HG02981 (cell line): ENCODE measurements around the gene VPS26A.

Source experiments
- ATAC-seq: cut with Tn5 transposase; IDR thresholded peaks from one replicate; pipeline ENCODE4 v1.9.1; 2021; ENCODE audit warnings: mild to moderate bottlenecking, moderate library complexity; ENCODE audit not compliant: unreplicated experiment

Gene VPS26A

GRCh38 chr10:69123747-69124562 is at the start of gene VPS26A:
Gene VPS26A, plus strand, starts transcription at chr10:69124178. Its CDS starts 100 bp downstream, at chr10:69124278.
- ATAC-seq = peak; percentile 81

- no peak for ATAC-seq
These were observed 49.4 kb upstream of the VPS26A start for GRCh38 chr10:69074532-69074931.

GRCh38 chr10:69075431-69075830 is 48.5 kb upstream of the VPS26A start:
- no peak for ATAC-seq

- no peak for ATAC-seq
These were observed 45.7 kb upstream of the VPS26A start for GRCh38 chr10:69078311-69078710.

GRCh38 chr10:69080226-69080625 is 43.8 kb upstream of the VPS26A start:
- ATAC-seq = no peak

- no peak for ATAC-seq
These were observed 37.9 kb upstream of the VPS26A start for GRCh38 chr10:69086001-69086509.

GRCh38 chr10:69087590-69088470 is 36.1 kb upstream of the VPS26A start, which contains the start of gene SRGN:
Gene SRGN, plus strand, starts transcription at chr10:69088103. Its CDS starts 55 bp downstream, at chr10:69088158.
- peak; percentile 45 for ATAC-seq

GRCh38 chr10:69088471-69088769 is 35.6 kb upstream of the VPS26A start:
- no peak for ATAC-seq

- no peak for ATAC-seq
These were observed 35.0 kb upstream of the VPS26A start for GRCh38 chr10:69088801-69089501.

GRCh38 chr10:69089638-69090599 is 34.1 kb upstream of the VPS26A start:
- peak; percentile 39 for ATAC-seq

- no peak for ATAC-seq
These were observed 33.3 kb upstream of the VPS26A start for GRCh38 chr10:69090685-69091084.

GRCh38 chr10:69091143-69091651 is 32.8 kb upstream of the VPS26A start:
- ATAC-seq = no peak

- no peak for ATAC-seq
These were observed 30.8 kb upstream of the VPS26A start for GRCh38 chr10:69092959-69093850.

- no peak for ATAC-seq
These were observed 30.0 kb upstream of the VPS26A start for GRCh38 chr10:69093933-69094332.

GRCh38 chr10:69096045-69096444 is 27.9 kb upstream of the VPS26A start:
- peak; percentile 53 for ATAC-seq

GRCh38 chr10:69097729-69098128 is 26.2 kb upstream of the VPS26A start:
- ATAC-seq = no peak

GRCh38 chr10:69100136-69100872 is 23.7 kb upstream of the VPS26A start:
- no peak for ATAC-seq
